Activated CD4-positive, alpha-beta T cell treated with anti-CD3 and anti-CD28 coated beads, Interleukin-2, amount 50 U/mL, for 24 hours (primary cell): ENCODE results near the gene MOK.

Experiments
- DNase-seq, 2 donors: peaks; one replicate each; pipeline ENCODE4 v3.0.0-alpha.2; 2020; ENCODE audit warnings: low read depth in 1 of 2, low spot score in 1 of 2

MOK gene

GRCh38 chr14:102285106-102285505 lies 19.9 kb downstream of the MOK start:
- DNase-seq = no peak

DNA sequence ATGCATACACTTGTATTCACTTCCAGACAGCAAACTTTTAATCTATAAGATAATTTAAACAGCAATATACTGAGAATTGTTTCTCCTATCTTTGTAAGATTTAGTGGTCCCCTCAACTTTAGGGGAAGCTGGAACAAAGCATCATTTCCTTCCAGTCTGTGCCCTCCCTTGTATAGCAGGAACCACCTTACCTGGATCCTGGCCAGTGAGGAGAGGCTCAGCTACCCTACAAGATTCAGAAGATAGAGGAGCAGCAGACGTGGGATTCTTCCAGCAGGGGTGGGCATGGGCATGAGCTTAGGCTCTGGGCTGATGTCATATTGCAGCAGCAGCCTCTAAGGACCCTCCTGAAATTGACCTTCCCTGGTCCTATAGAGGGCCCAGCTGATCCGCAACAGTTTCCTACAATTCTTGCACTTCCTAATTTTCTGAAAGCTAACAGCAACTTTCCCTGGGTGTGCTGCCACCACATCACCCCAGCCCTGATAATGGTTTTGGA lies 21.3 kb downstream of the MOK start:
- DNase-seq = no peak

- no peak for DNase-seq
These were observed 22.1 kb downstream of the MOK start for GRCh38 chr14:102282751-102283465.

- no peak for DNase-seq
These were observed 24.5 kb downstream of the MOK start for GRCh38 chr14:102280376-102280962.

DNA sequence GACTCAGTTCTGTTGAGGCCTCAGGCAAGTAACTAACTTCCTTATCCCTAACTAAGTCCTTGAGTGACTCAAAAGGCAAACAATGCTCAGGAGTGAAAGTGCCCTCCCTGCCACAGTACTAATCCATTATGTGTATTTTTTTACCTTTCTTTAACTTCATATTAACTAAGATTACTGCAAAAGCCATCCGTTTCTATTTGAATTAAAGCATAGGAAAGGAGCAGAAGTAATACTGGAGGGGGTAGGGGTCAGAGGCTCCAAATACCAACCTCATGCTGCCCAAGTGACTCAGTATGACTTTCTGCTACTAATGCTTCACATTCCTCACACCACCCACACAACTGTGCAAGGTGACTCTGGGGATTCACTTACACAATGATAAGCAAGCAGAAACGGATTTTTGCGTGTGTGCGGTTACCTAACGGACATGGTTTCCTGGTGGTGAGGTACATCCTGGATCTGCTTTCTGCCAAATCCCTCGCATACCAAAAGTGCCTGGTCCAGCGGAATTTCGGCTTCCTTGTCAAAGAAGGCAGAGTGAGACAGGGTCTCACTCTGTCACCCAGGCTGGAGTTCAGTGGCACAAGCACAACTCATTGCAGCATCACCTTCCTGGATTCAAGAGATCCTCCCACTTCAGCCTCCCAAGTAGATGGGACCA lies 25.1 kb downstream of the MOK start:
- no peak for DNase-seq

GRCh38 chr14:102279282-102279681 lies 25.7 kb downstream of the MOK start:
- DNase-seq = no peak

GRCh38 chr14:102278631-102278935 lies 26.4 kb downstream of the MOK start:
- DNase-seq = no peak

DNA sequence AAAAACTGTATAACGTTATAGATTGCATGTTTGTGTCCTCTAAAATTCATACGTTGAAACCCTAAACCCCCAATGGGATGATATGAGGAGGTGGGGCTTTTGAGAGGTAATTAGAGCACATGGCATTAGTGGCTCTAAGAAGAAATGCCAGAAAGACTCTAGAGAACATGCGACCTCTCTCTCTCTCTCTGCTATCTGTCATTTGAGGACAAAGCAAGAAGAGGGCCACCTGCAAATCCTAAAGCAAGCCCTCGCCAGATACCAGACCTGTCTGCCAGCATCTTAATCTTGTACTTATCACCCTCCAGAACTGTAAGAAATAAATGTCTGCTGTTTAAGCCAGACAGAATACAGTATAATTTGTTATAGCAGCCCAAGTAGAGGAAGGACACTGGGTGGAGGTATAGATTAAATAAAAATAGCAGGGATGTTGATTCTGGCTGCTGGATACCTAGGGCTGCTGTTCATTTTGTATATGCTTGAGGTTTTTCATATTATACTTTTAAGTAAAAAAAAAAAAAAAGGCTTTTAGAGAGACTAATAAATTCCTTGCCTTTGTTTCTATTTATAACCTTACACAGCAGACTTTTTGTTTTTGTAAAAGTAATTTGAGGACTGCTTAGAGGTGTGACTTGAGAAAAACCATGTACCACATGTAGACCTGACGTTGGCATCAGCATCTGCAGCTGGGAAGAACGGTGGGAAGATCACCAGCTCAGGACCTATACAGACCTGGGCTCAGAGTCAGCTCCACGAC lies 26.9 kb downstream of the MOK start:
- no peak for DNase-seq

GRCh38 chr14:102275866-102276265 lies 29.1 kb downstream of the MOK start:
- DNase-seq = no peak

GRCh38 chr14:102272392-102272791 lies 32.6 kb downstream of the MOK start:
- DNase-seq = no peak

GRCh38 chr14:102264775-102265174 lies 40.2 kb downstream of the MOK start:
- no peak for DNase-seq

DNA sequence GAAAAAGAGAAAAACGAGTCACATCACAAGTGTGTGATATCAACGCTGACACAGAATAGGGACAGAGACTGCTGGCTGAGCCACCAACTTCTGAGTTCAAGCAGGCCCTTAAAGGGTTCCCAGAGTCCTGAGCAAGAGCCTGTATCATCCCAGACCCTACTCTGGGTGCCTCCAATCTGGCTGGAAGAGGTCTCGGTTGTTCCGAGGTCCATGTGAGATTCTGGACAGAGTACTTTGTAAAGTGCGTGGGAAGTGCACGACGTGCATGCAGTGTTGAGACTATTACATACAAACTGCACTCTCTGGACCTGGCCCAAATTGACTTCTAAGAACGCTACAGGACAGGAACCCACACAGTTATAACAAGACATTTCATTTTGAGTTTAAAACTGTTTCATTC lies 40.6 kb downstream of the MOK start:
- DNase-seq = no peak

- no peak for DNase-seq
These were observed 42.0 kb downstream of the MOK start for GRCh38 chr14:102262929-102263462.

- DNase-seq = no peak
These were observed 46.8 kb downstream of the MOK start for GRCh38 chr14:102258136-102258535.

GRCh38 chr14:102256716-102257115 lies 48.2 kb downstream of the MOK start:
- no peak for DNase-seq

- DNase-seq = no peak
These were observed 49.4 kb downstream of the MOK start for GRCh38 chr14:102255401-102256190.

- no peak for DNase-seq
These were observed 51.8 kb downstream of the MOK start for GRCh38 chr14:102252834-102253801.

GRCh38 chr14:102251161-102251560 lies 53.8 kb downstream of the MOK start:
- DNase-seq = no peak

DNA sequence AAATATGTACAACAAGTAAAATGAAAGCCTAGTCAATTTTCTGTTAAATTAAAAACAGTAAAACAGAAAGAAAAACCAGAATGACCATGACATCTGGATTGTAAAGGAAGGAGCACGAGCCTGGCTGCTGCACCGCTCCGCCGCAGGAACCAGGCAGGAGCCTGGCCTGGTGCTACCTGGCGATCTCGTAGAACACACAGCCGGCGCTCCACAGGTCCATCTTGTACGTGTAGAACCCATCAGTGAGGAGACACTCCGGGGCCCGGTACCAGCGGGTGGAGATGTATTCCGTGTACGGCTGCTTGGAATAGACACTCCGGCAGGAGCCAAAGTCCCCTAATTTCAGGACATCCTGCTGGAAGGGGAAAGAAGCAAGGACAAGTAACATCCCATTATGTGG lies 54.3 kb downstream of the MOK start:
- no peak for DNase-seq

DNA sequence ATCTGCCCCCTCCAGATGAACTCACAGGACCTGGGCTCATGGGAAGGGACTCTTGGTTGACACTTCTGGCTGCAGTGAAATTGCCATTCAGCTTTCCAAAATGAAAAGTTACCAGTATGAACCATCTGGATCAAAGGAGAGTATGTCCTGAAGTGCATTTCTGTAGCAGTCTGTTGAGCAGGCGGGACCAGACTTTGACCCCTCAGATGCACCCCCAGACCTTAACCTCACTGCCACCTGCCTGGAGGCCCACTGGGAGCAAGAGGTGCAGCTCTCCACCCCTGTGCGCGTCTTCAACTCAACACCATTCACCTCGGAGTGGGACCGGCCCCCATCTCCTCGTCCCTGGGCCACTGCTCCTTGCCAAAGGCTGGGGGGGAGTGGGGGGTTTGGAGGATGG lies 55.0 kb downstream of the MOK start:
- DNase-seq = no peak
